ENCODE measurements around the gene UST.

UST gene

GRCh38 chr6:148979014-148979901 lies 232.4 kb downstream of the UST start:
- H3K4me1 ChIP-seq (ENCODE audit: control insufficient read depth, insufficient read depth, low read depth, low read length) = no peaks in the 10 kb centered on the region
- H4K8ac ChIP-seq (ENCODE audit: low read length) = no peak overlapping the region
- no peak overlapping the region for H3K27ac ChIP-seq (ENCODE audit: low read length, poor library complexity, severe bottlenecking)
- no peak overlapping the region for H3K4me2 ChIP-seq (ENCODE audit: low read length, poor library complexity, severe bottlenecking)
- no peak overlapping the region for H2BK12ac ChIP-seq (ENCODE audit: low read length in 2 of 2)
- H3K27me3 ChIP-seq (ENCODE audit: control insufficient read depth in 1 of 2, insufficient read depth in 1 of 2, low read length in 2 of 2) = no peaks in the 10 kb centered on the region
- no peaks in the 10 kb centered on the region for H3K79me1 ChIP-seq (replicated peaks; ENCODE audit: low read length, poor library complexity, severe bottlenecking)
- no peak overlapping the region for H2BK5ac ChIP-seq (ENCODE audit: low read depth, low read length, poor library complexity, severe bottlenecking)
- no peak overlapping the region for H3K4ac ChIP-seq (ENCODE audit: low read depth in 1 of 2, low read length in 2 of 2)
- H2AFZ ChIP-seq (ENCODE audit: low read depth, low read length) = no peak overlapping the region
- H3K14ac ChIP-seq (ENCODE audit: low read length in 2 of 2) = no peak overlapping the region
- H3K23ac ChIP-seq (ENCODE audit: low read length in 2 of 2) = no peak overlapping the region
- no peaks in the 10 kb centered on the region for H3K9me3 ChIP-seq (ENCODE audit: control insufficient read depth, low read length)
- no peak overlapping the region for H3K9ac ChIP-seq (ENCODE audit: low read length)
- 83% methylated on average over 7 of the region's 7 CpGs for WGBS
- DNase-seq = no peak
- H3K4me3 ChIP-seq (ENCODE audit: insufficient read depth in 1 of 2, low read depth in 1 of 2, low read length in 2 of 2) = no peak overlapping the region
- H3K18ac ChIP-seq (ENCODE audit: low read depth in 1 of 2, low read length in 2 of 2) = no peak overlapping the region
- no peak overlapping the region for H2BK15ac ChIP-seq (ENCODE audit: low read depth, poor library complexity, severe bottlenecking)
- H3K36me3 ChIP-seq (ENCODE audit: control insufficient read depth in 1 of 2, insufficient read depth in 2 of 2, low read depth in 1 of 2, low read length in 2 of 2) = peaks cover 0 to 5% of the 10 kb centered on the region in 2 experiments
- H4K91ac ChIP-seq (ENCODE audit: low read length) = no peak overlapping the region
- no peak overlapping the region for H2BK120ac ChIP-seq (ENCODE audit: low read depth, low read length)
- H2AK5ac ChIP-seq (ENCODE audit: low read length, severe bottlenecking) = no peak overlapping the region

GRCh38 chr6:148980234-148980633 lies 233.4 kb downstream of the UST start:
- Histone ChIP-seq H3K27me3 (ENCODE audit: control insufficient read depth in 1 of 2, insufficient read depth in 1 of 2, low read length in 2 of 2) (no peaks in the 10 kb centered on the region), H3K27ac (ENCODE audit: low read length, poor library complexity, severe bottlenecking) (no peak overlapping the region), H3K23ac (ENCODE audit: low read length in 2 of 2) (no peak overlapping the region), H3K9ac (ENCODE audit: low read length) (no peak overlapping the region), H3K4me1 (ENCODE audit: control insufficient read depth, insufficient read depth, low read depth, low read length) (no peaks in the 10 kb centered on the region), H2BK15ac (ENCODE audit: low read depth, poor library complexity, severe bottlenecking) (no peak overlapping the region), H3K79me1 (replicated peaks; ENCODE audit: low read length, poor library complexity, severe bottlenecking) (no peaks in the 10 kb centered on the region), H2AK5ac (ENCODE audit: low read length, severe bottlenecking) (no peak overlapping the region), H3K18ac (ENCODE audit: low read depth in 1 of 2, low read length in 2 of 2) (no peak overlapping the region), H4K91ac (ENCODE audit: low read length) (no peak overlapping the region), H3K9me3 (ENCODE audit: control insufficient read depth, low read length) (no peaks in the 10 kb centered on the region), H3K4ac (ENCODE audit: low read depth in 1 of 2, low read length in 2 of 2) (no peak overlapping the region), H2BK12ac (ENCODE audit: low read length in 2 of 2) (no peak overlapping the region), H4K8ac (ENCODE audit: low read length) (no peak overlapping the region), H3K14ac (ENCODE audit: low read length in 2 of 2) (no peak overlapping the region), H3K4me3 (ENCODE audit: insufficient read depth in 1 of 2, low read depth in 1 of 2, low read length in 2 of 2) (no peak overlapping the region), H3K4me2 (ENCODE audit: low read length, poor library complexity, severe bottlenecking) (no peak overlapping the region), H2BK120ac (ENCODE audit: low read depth, low read length) (no peak overlapping the region), H2BK5ac (ENCODE audit: low read depth, low read length, poor library complexity, severe bottlenecking) (no peak overlapping the region), H3K36me3 (ENCODE audit: control insufficient read depth in 1 of 2, insufficient read depth in 2 of 2, low read depth in 1 of 2, low read length in 2 of 2) (peaks cover 0 to 5% of the 10 kb centered on the region in 2 experiments), H2AFZ (ENCODE audit: low read depth, low read length) (no peak overlapping the region)
- WGBS = 76% methylated on average over 3 of the region's 3 CpGs
- DNase-seq = no peak

GRCh38 chr6:148981515-148981914 lies 234.7 kb downstream of the UST start:
- 94% methylated on average over 2 of the region's 3 CpGs for WGBS

DNA sequence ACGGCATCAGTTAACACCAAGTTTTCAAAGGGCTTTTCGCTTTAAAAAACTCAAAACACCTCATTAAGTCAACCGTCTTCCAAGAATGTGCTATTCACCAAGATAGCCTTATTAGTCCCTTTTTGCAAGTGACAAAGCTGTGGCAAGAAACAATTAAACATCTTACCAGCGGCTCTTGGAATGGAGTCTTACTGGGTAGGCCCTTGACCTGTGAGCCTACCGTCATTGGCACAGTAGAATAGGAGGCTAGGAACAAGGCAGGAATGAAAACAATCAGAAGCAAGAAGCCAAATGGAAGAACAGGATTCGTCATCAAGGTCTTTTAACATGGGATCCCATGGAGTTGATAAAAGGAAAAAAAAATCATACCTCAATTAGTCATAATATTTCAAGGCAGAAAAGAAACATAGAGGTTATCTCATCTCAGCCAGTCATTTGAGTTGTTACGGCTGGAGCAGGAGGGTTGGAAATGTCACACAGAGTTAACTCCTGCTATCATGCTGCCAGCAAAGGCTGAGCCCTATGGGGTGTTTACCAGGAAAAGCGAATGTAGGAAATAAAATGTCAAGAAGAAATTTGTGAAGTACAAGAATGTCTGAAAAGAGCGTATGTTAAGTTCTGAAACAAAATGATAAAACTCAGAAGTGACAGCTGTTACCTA lies 236.4 kb downstream of the UST start:
- WGBS = 94% methylated on average over 8 of the region's 9 CpGs
- H3K4me1 ChIP-seq (ENCODE audit: control insufficient read depth, insufficient read depth, low read depth, low read length) = no peaks in the 10 kb centered on the region

More at GRCh38 chr6:148981515-148981914, 234.7 kb downstream of the UST start:
- no peak overlapping the region for H3K4me3 ChIP-seq (ENCODE audit: insufficient read depth in 1 of 2, low read depth in 1 of 2, low read length in 2 of 2)
- no peak overlapping the region for H2AK5ac ChIP-seq (ENCODE audit: low read length, severe bottlenecking)
- H3K4me2 ChIP-seq (ENCODE audit: low read length, poor library complexity, severe bottlenecking) = no peak overlapping the region
- no peak overlapping the region for H3K18ac ChIP-seq (ENCODE audit: low read depth in 1 of 2, low read length in 2 of 2)
- H3K4me1 ChIP-seq (ENCODE audit: control insufficient read depth, insufficient read depth, low read depth, low read length) = no peaks in the 10 kb centered on the region
- H2BK15ac ChIP-seq (ENCODE audit: low read depth, poor library complexity, severe bottlenecking) = no peak overlapping the region
- no peak overlapping the region for H3K27ac ChIP-seq (ENCODE audit: low read length, poor library complexity, severe bottlenecking)
- no peaks in the 10 kb centered on the region for H3K79me1 ChIP-seq (replicated peaks; ENCODE audit: low read length, poor library complexity, severe bottlenecking)
- H3K27me3 ChIP-seq (ENCODE audit: control insufficient read depth in 1 of 2, insufficient read depth in 1 of 2, low read length in 2 of 2) = no peaks in the 10 kb centered on the region
- no peak overlapping the region for H4K91ac ChIP-seq (ENCODE audit: low read length)
- no peak overlapping the region for H3K14ac ChIP-seq (ENCODE audit: low read length in 2 of 2)
- H2BK5ac ChIP-seq (ENCODE audit: low read depth, low read length, poor library complexity, severe bottlenecking) = no peak overlapping the region
- no peak overlapping the region for H2AFZ ChIP-seq (ENCODE audit: low read depth, low read length)
- H4K8ac ChIP-seq (ENCODE audit: low read length) = no peak overlapping the region
- H2BK120ac ChIP-seq (ENCODE audit: low read depth, low read length) = no peak overlapping the region
- H3K9ac ChIP-seq (ENCODE audit: low read length) = no peak overlapping the region
- H3K9me3 ChIP-seq (ENCODE audit: control insufficient read depth, low read length) = no peaks in the 10 kb centered on the region
- peaks cover 0 to 5% of the 10 kb centered on the region in 2 experiments for H3K36me3 ChIP-seq (ENCODE audit: control insufficient read depth in 1 of 2, insufficient read depth in 2 of 2, low read depth in 1 of 2, low read length in 2 of 2)
- H2BK12ac ChIP-seq (ENCODE audit: low read length in 2 of 2) = no peak overlapping the region
- no peak overlapping the region for H3K23ac ChIP-seq (ENCODE audit: low read length in 2 of 2)
- DNase-seq = no peak
- no peak overlapping the region for H3K4ac ChIP-seq (ENCODE audit: low read depth in 1 of 2, low read length in 2 of 2)

More for the DNA sequence above, 236.4 kb downstream of the UST start:
- Histone ChIP-seq H3K4me3 (ENCODE audit: insufficient read depth in 1 of 2, low read depth in 1 of 2, low read length in 2 of 2) (no peak overlapping the region), H3K4me2 (ENCODE audit: low read length, poor library complexity, severe bottlenecking) (no peak overlapping the region), H3K14ac (ENCODE audit: low read length in 2 of 2) (no peak overlapping the region), H3K9ac (ENCODE audit: low read length) (no peak overlapping the region), H2BK5ac (ENCODE audit: low read depth, low read length, poor library complexity, severe bottlenecking) (no peak overlapping the region), H4K91ac (ENCODE audit: low read length) (no peak overlapping the region), H3K27me3 (ENCODE audit: control insufficient read depth in 1 of 2, insufficient read depth in 1 of 2, low read length in 2 of 2) (no peaks in the 10 kb centered on the region), H2BK15ac (ENCODE audit: low read depth, poor library complexity, severe bottlenecking) (no peak overlapping the region), H3K23ac (ENCODE audit: low read length in 2 of 2) (no peak overlapping the region), H3K36me3 (ENCODE audit: control insufficient read depth in 1 of 2, insufficient read depth in 2 of 2, low read depth in 1 of 2, low read length in 2 of 2) (peaks cover 0 to 10% of the 10 kb centered on the region in 2 experiments), H2BK12ac (ENCODE audit: low read length in 2 of 2) (no peak overlapping the region), H3K18ac (ENCODE audit: low read depth in 1 of 2, low read length in 2 of 2) (peak overlapping the region in 1 of 2 experiments; percentile 56), H2AK5ac (ENCODE audit: low read length, severe bottlenecking) (no peak overlapping the region), H3K27ac (ENCODE audit: low read length, poor library complexity, severe bottlenecking) (no peak overlapping the region), H2AFZ (ENCODE audit: low read depth, low read length) (no peak overlapping the region), H4K8ac (ENCODE audit: low read length) (no peak overlapping the region), H3K9me3 (ENCODE audit: control insufficient read depth, low read length) (no peaks in the 10 kb centered on the region), H3K4ac (ENCODE audit: low read depth in 1 of 2, low read length in 2 of 2) (no peak overlapping the region), H3K79me1 (replicated peaks; ENCODE audit: low read length, poor library complexity, severe bottlenecking) (no peaks in the 10 kb centered on the region), H2BK120ac (ENCODE audit: low read depth, low read length) (no peak overlapping the region)
- DNase-seq = no peak

Measured in mesenchymal stem cell (in vitro differentiated cells and primary cell).